Heart right ventricle (tissue), 16 donors: Measurements from ENCODE around the gene SLC44A2. TPM values are rescaled to one million over a fixed set of nuclear protein-coding genes. Genes with fewer than 3 reads are reported as not detected.
"Not testable (repeated sequence)": the region's sequence is repeated elsewhere in the genome, so short reads cannot be mapped to it uniquely, and the experiment has no call there.

Experiments
- ATAC-seq, 8 donors: fragments of 200-7000 bp; cut with Tn5 transposase; one replicate each; pipeline ENCODE4 v1.9.1; 2020; ENCODE audit warnings: mild to moderate bottlenecking in 8 of 8, moderate library complexity in 8 of 8, moderate number of reproducible peaks in 1 of 8
- DNase-seq, 2 donors: peaks; one replicate each; pipeline ENCODE4 v3.0.0-alpha.2; 2020
- H3K27ac ChIP-seq, 10 donors: fragments of 200-600 bp; sonication (generic) in 2 of 10; one replicate each; pipeline versions ENCODE4 v1.5.0 to v1.8.0; 2020 to 2022; ENCODE audit warnings: mild to moderate bottlenecking in 3 of 10
- H3K27me3 ChIP-seq, 7 donors: fragments of 200-600 bp; one replicate each; pipeline ENCODE4 v1.8.0; 2021 to 2022; ENCODE audit warnings: mild to moderate bottlenecking in 2 of 7
- H3K36me3 ChIP-seq, 9 donors: fragments of 200-600 bp; sonication (generic) in 1 of 9; one replicate each; pipeline versions ENCODE4 v1.5.0 to v1.8.0; 2020 to 2022; ENCODE audit warnings: mild to moderate bottlenecking in 2 of 9
- H3K4me1 ChIP-seq, 9 donors: fragments of 200-600 bp; sonication (generic) in 1 of 9; one replicate each; pipeline versions ENCODE4 v1.5.0 to v1.8.0; 2020 to 2022; ENCODE audit warnings: mild to moderate bottlenecking in 4 of 9
- H3K4me3 ChIP-seq, 10 donors: fragments of 200-600 bp; sonication (generic) in 2 of 10; one replicate each; pipeline versions ENCODE4 v1.5.0 to v1.8.0; 2020 to 2022; ENCODE audit warnings: mild to moderate bottlenecking in 7 of 10, moderate library complexity in 2 of 10
- H3K9me3 ChIP-seq, 11 donors: fragments of 200-600 bp in 10 of 11; sonication (generic) in 2 of 11; one replicate each; pipeline versions ENCODE4 v1.5.0 to v1.8.0; 2013 to 2022; ENCODE audit warnings: mild to moderate bottlenecking in 2 of 11, control low read depth in 1 of 11, moderate library complexity in 1 of 11
- CTCF ChIP-seq, 9 donors: fragments of 200-600 bp; sonication (generic) in 2 of 9; IDR thresholded peaks; one replicate each; pipeline versions ENCODE4 v1.5.0 to v1.8.0; 2021 to 2022; ENCODE audit warnings: antibody characterized with exemption in 9 of 9, mild to moderate bottlenecking in 5 of 9, moderate library complexity in 1 of 9
- WGBS, 2 donors: extraction: QIAGEN DNeasy Blood & Tissue Kit; methylation state at CpG; one replicate each; pipeline ENCODE4 v1.1.7; 2013; ENCODE audit warnings: inconsistent platforms in 1 of 2; 5-methylcytosine and 5-hydroxymethylcytosine counted together
- intact Hi-C, 10 donors: fragments of 100-400 bp; cut with DNase I; formaldehyde crosslinking; loops; one replicate each; pipeline versions ENCODE4 v1.11.1 to v1.14.2; 2022
- polyA plus RNA-seq, 2 donors: library from polyadenylated mRNA; stranded (reverse); fragments of 200-250 nt; gene quantifications; one replicate each; pipeline ENCODE4 v1.2.3, GENCODE V29; 2013
- total RNA-seq, 10 donors: library from RNA; stranded (reverse); fragmentation: NEBNext Ultra II Directional in 3 of 10; extraction: Animal tissue kit (Norgen Biotek cat#: 25700) in 3 of 10; gene quantifications; one replicate each; pipeline versions ENCODE4 v1.2.1 to v1.2.4, GENCODE V29; 2021 to 2023
- donor health status: Arrhythmogenic right ventricular cardiomyopathy.
- donor health status: ischemic (EF 13 %, LVEDD 7.1; RV severe dilation, severe dysfunction).
- donor health status: healthy with polysubstance abuse.
- donor health status: DM: no; HTN: yes; CAD: no.
- donor health status: DM: no; HTN: no; CAD: no.
- donor health status: ischemic (EF 25% LVEDD 6.9; RV normal size, moderate dysfunction).
- donor health status: ischemic (EF 25% LVEDD 5.7; RV mildly dilated, moderate dysfunction).
- donor health status: healthy.
- donor health status: DM: yes; HTN: yes; CAD: no.
- donor health status: Ischemic cardiomyopathy.
- donor health status: ischemic (EF 35%, LVEDD 5.7; RV mildly dilated, moderate dysfunction).
- donor health status: nonischemic (EF 11% LVEDD 7.7; RV severe dilation, severe dysfunction).
- donor health status: DM: yes; HTN: yes; CAD: no.
- donor health status: PGD.
- donor health status: ischemic (EF 29% LVEDD 5.4; RV normal size, mild dysfunction).
- donor health status: nonischemic (EF 23%, LVEDD 6.1; RV moderate dilation, normal function).

Gene SLC44A2
- total and polyA plus RNA-seq, 12 donors: 56.2 to 114 (median 95.2) TPM

- DNase-seq (no peak), ATAC-seq (peak in 4 of 8 donors; percentile 3 to 63 (median 17))
- Histone ChIP-seq H3K36me3 (peaks cover 0 to 71% (median 18%) of the 10 kb centered on the region in 9 donors), H3K9me3 (no peaks in the 10 kb centered on the region), H3K4me1 (peaks cover 7 to 53% (median 38%) of the 10 kb centered on the region in 9 donors), H3K4me3 (no peak overlapping the region), H3K27me3 (no peaks in the 10 kb centered on the region), H3K27ac (peak overlapping the region in 1 of 10 donors; percentile 13)
- 75% methylated on average over 24 of the region's 24 CpGs for WGBS, 2 donors
- intact Hi-C loops: no loop called here
- TF ChIP-seq CTCF (IDR thresholded peaks at IDR 0.05): no peak
These were observed 45.8 kb downstream of the SLC44A2 start for GRCh38 chr19:10670876-10671804.

GRCh38 chr19:10671922-10672321, 46.6 kb downstream of the SLC44A2 start:
- not testable (repeated sequence) for H3K27ac ChIP-seq

GRCh38 chr19:10675214-10675613, 49.9 kb downstream of the SLC44A2 start:
- H3K27ac ChIP-seq, H3K4me3 ChIP-seq, H3K9me3 ChIP-seq, DNase-seq, H3K27me3 ChIP-seq, ATAC-seq, intact Hi-C loops: not testable (repeated sequence)
- WGBS, 2 donors: 89 to 91% methylated on average over 8 of the region's 8 CpGs
- Histone ChIP-seq H3K4me1 (peaks cover 7 to 19% (median 17%) of the 10 kb centered on the region in 9 donors), H3K36me3 (peaks cover 4 to 98% (median 52%) of the 10 kb centered on the region in 9 donors)

More at GRCh38 chr19:10671922-10672321, 46.6 kb downstream of the SLC44A2 start:
- H3K4me3 ChIP-seq, intact Hi-C loops, H3K9me3 ChIP-seq, DNase-seq, ATAC-seq, H3K27me3 ChIP-seq: not testable (repeated sequence)
- Histone ChIP-seq H3K4me1 (peaks cover 7 to 45% (median 34%) of the 10 kb centered on the region in 9 donors), H3K36me3 (peaks cover 0 to 74% (median 20%) of the 10 kb centered on the region in 9 donors)
- WGBS, 2 donors: 97 to 99% methylated on average over 3 of the region's 3 CpGs

GRCh38 chr19:10677751-10678150, 52.4 kb downstream of the SLC44A2 start:
- TF ChIP-seq CTCF (IDR thresholded peaks at IDR 0.05): no peak
- intact Hi-C loops: no loop called here
- 87 to 90% methylated on average over 13 of the region's 13 CpGs for WGBS, 2 donors
- DNase-seq: no peak
- Histone ChIP-seq H3K36me3 (peaks cover 10 to 100% (median 64%) of the 10 kb centered on the region in 9 donors), H3K4me3 (no peak overlapping the region), H3K27ac (no peak overlapping the region), H3K4me1 (peaks cover 0 to 4% (median 0%) of the 10 kb centered on the region in 9 donors), H3K27me3 (no peaks in the 10 kb centered on the region), H3K9me3 (no peaks in the 10 kb centered on the region)
- no peak for ATAC-seq

- Histone ChIP-seq H3K4me1 (peaks cover 0 to 4% (median 0%) of the 10 kb centered on the region in 9 donors), H3K27me3 (no peaks in the 10 kb centered on the region), H3K27ac (no peak overlapping the region), H3K9me3 (no peaks in the 10 kb centered on the region), H3K4me3 (no peak overlapping the region), H3K36me3 (peaks cover 18 to 100% (median 75%) of the 10 kb centered on the region in 9 donors)
- ATAC-seq (no peak), DNase-seq (no peak)
- intact Hi-C loops: no loop called here
- no peak for TF ChIP-seq CTCF (IDR thresholded peaks at IDR 0.05)
- 91 to 92% methylated on average over 12 of the region's 12 CpGs for WGBS, 2 donors
These were observed 53.5 kb downstream of the SLC44A2 start for GRCh38 chr19:10678813-10679212.
